HepG2 (cell line): ENCODE data around the gene CACNA1F. TPM values are rescaled to one million over a fixed set of nuclear protein-coding genes. Genes with fewer than 3 reads are reported as not detected.

Experiments used
- ATAC-seq: fragments of 200-7000 bp; cut with Tn5 transposase; 3 replicates; pipeline ENCODE4 v1.9.1; 2020; ENCODE audit warnings: mild to moderate bottlenecking, moderate library complexity
- BruUV-seq: library from RNA; stranded (reverse); fragments of 400-500 nt; replicated peaks from 2 replicates; lab custom pipeline; 2021; lab: Mats Ljungman, UMichigan
- CTCF ChIA-PET: fragments of 300-600 bp; formaldehyde crosslinking; extraction: SDS; loops from one replicate; lab custom pipeline; 2021; ENCODE audit warnings: low total read pairs, inconsistent platforms, low intra/inter-chr PET ratio; lab: Yijun Ruan, JAX
- POLR2A ChIA-PET: fragments of 350-600 bp; sonication (Branson Sonifier 250); formaldehyde crosslinking; loops from one replicate; lab custom pipeline; 2020; ENCODE audit warnings: antibody characterized with exemption, inconsistent platforms; lab: Yijun Ruan, JAX
- DNase-seq: peaks from one replicate; pipeline ENCODE4 v3.0.0-alpha.2; 2015; ENCODE audit warnings: low spot score
- FAIRE-seq: peaks from 3 replicates; lab custom pipeline; 2011; peaks lifted over from hg19 to GRCh38; lab: Jason Lieb, UNC
- H2AFZ ChIP-seq: one replicate; pipeline ENCODE4 v1.6.1; 2011; ENCODE audit warnings: low read length, inconsistent platforms
- H3K27ac ChIP-seq: fragments of 300-600 bp; 3 replicates; pipeline ENCODE4 v1.8.0; 2011; ENCODE audit warnings: mixed run types, mild to moderate bottlenecking, mixed read lengths, low read length, inconsistent platforms; ENCODE audit not compliant: insufficient read depth; ENCODE audit errors: extremely low read length
- H3K27me3 ChIP-seq, 2 experiments: fragments of 200-600 bp in 1 of 2; 2 replicates in 1 of 2; 3 replicates in 1 of 2; pipeline versions ENCODE4 v1.6.0 to v1.8.0; 2011; ENCODE audit warnings: low read length in 2 of 2, mild to moderate bottlenecking in 2 of 2, moderate library complexity in 2 of 2, inconsistent platforms in 1 of 2; ENCODE audit not compliant: insufficient read depth in 2 of 2, control insufficient read depth in 1 of 2
- H3K36me3 ChIP-seq, 2 experiments: fragments of 200-600 bp in 1 of 2; replicated peaks in 1 of 2; 2 replicates in 1 of 2; 3 replicates in 1 of 2; pipeline versions ENCODE4 v1.5.1 to v1.8.0; 2011; ENCODE audit warnings: low read length in 2 of 2, inconsistent platforms in 1 of 2; ENCODE audit not compliant: insufficient read depth in 2 of 2, control insufficient read depth in 1 of 2
- H3K4me1 ChIP-seq: 2 replicates; pipeline ENCODE4 v1.5.1; 2012; ENCODE audit warnings: low read length, inconsistent platforms; ENCODE audit not compliant: insufficient read depth
- H3K4me2 ChIP-seq: 2 replicates; pipeline ENCODE4 v1.6.0; 2011; ENCODE audit warnings: low read depth, low read length, inconsistent platforms
- H3K4me3 ChIP-seq, 3 experiments: fragments of 200-600 bp in 1 of 3; sonication (generic), shearing (Covaris generic) in 1 of 3; replicated peaks in 1 of 3; 2 replicates each; pipeline ENCODE4 v1.5.1; 2011 to 2016; ENCODE audit warnings: low read length in 3 of 3, inconsistent platforms in 2 of 3, low read depth in 2 of 3, mild to moderate bottlenecking in 2 of 3, control low read depth in 1 of 3, mixed read lengths in 1 of 3; ENCODE audit not compliant: insufficient read depth in 1 of 3
- H3K79me2 ChIP-seq: one replicate; pipeline ENCODE4 v1.6.1; 2011; ENCODE audit warnings: low read length, inconsistent platforms; ENCODE audit not compliant: insufficient read depth
- H3K9ac ChIP-seq: 2 replicates; pipeline ENCODE4 v1.6.0; 2011; ENCODE audit warnings: mild to moderate bottlenecking, low read depth, low read length, inconsistent platforms; ENCODE audit not compliant: insufficient read depth
- H3K9me3 ChIP-seq: 2 replicates; pipeline ENCODE4 v1.5.1; 2012; ENCODE audit warnings: mild to moderate bottlenecking, low read length
- H4K20me1 ChIP-seq: 2 replicates; pipeline ENCODE4 v1.6.0; 2011; ENCODE audit warnings: inconsistent platforms, mild to moderate bottlenecking, low read length, moderate library complexity; ENCODE audit not compliant: insufficient read depth
- ARID4A ChIP-seq: sonication (generic); formaldehyde crosslinking; IDR thresholded peaks from 2 replicates; pipeline ENCODE4 v1.5.0; 2020; ENCODE audit warnings: mild to moderate bottlenecking, missing genetic modification reagents, borderline replicate concordance
- ELF3 ChIP-seq: IDR thresholded peaks from 2 replicates; pipeline ENCODE4 v1.6.1; 2016; ENCODE audit warnings: missing genetic modification reagents, missing compliant biosample characterization
- FOXO4 ChIP-seq: sonication (generic); formaldehyde crosslinking; conservative IDR thresholded peaks from 2 replicates; pipeline ENCODE4 v1.8.1; 2023; ENCODE audit warnings: missing genetic modification reagents
- GLI4 ChIP-seq: sonication (generic); formaldehyde crosslinking; IDR thresholded peaks from 2 replicates; pipeline ENCODE4 v1.5.1; 2020; ENCODE audit warnings: missing genetic modification reagents, mild to moderate bottlenecking, moderate library complexity, borderline replicate concordance
- HINFP ChIP-seq: sonication (generic); formaldehyde crosslinking; IDR thresholded peaks from 2 replicates; pipeline ENCODE4 v1.4.0; 2020; ENCODE audit warnings: low read depth, mild to moderate bottlenecking, missing genetic modification reagents
- MAFF ChIP-seq: IDR thresholded peaks from 2 replicates; pipeline ENCODE4 v1.6.1; 2011; ENCODE audit warnings: low read depth, low read length, improper control_type of control experiment
- NFRKB ChIP-seq: fragments of 450-650 bp; IDR thresholded peaks from 2 replicates; pipeline ENCODE4 v1.6.1; 2017
- PRMT3 ChIP-seq: sonication (generic); formaldehyde crosslinking; IDR thresholded peaks from 2 replicates; pipeline ENCODE4 v1.8.1; 2022; ENCODE audit warnings: low read depth, mild to moderate bottlenecking, moderate library complexity, missing genetic modification reagents, borderline replicate concordance
- SOX5 ChIP-seq: IDR thresholded peaks from 2 replicates; pipeline ENCODE4 v1.6.1; 2016; ENCODE audit warnings: borderline replicate concordance
- THYN1 ChIP-seq: sonication (generic); formaldehyde crosslinking; IDR thresholded peaks from 2 replicates; pipeline ENCODE4 v1.8.1; 2023; ENCODE audit warnings: low read depth, mild to moderate bottlenecking, moderate library complexity, missing genetic modification reagents, borderline replicate concordance
- ZNF431 ChIP-seq: sonication (generic); formaldehyde crosslinking; IDR thresholded peaks from 2 replicates; pipeline ENCODE4 v1.9.0; 2022; ENCODE audit warnings: missing genetic modification reagents, low read depth, mild to moderate bottlenecking, borderline replicate concordance
- ZNF468 ChIP-seq: sonication (generic); formaldehyde crosslinking; IDR thresholded peaks from 2 replicates; pipeline ENCODE4 v1.8.0; 2022; ENCODE audit warnings: mild to moderate bottlenecking, moderate library complexity, missing genetic modification reagents
- ZNF570 ChIP-seq: sonication (generic); formaldehyde crosslinking; IDR thresholded peaks from 2 replicates; pipeline ENCODE4 v1.4.0; 2020; ENCODE audit warnings: mild to moderate bottlenecking, missing genetic modification reagents, borderline replicate concordance
- ZNF761 ChIP-seq: sonication (generic); formaldehyde crosslinking; conservative IDR thresholded peaks from 2 replicates; pipeline ENCODE4 v1.4.0; 2020; ENCODE audit warnings: mild to moderate bottlenecking, missing genetic modification reagents
- ZNF768 ChIP-seq: sonication (generic); formaldehyde crosslinking; IDR thresholded peaks from 2 replicates; pipeline ENCODE4 v1.4.0; 2020; ENCODE audit warnings: missing genetic modification reagents
- ZSCAN9 ChIP-seq: IDR thresholded peaks from 2 replicates; pipeline ENCODE4 v1.6.1; 2016; ENCODE audit warnings: borderline replicate concordance
- WGBS: methylation state at CpG from one replicate; pipeline ENCODE4 v1.1.6; 2017; ENCODE audit warnings: low lambda C conversion rate; 5-methylcytosine and 5-hydroxymethylcytosine counted together
- in situ Hi-C: cut with HindIII; loops from 2 replicates; pipeline ENCODE4 v1.10.0; 2017; ENCODE audit warnings: low pct_unique_long_range_greater_than_20kb; ENCODE audit not compliant: extremely low pct_ligation_motif_present
- intact Hi-C: fragments of 100-400 bp; cut with micrococcal nuclease; formaldehyde crosslinking; loops from one replicate; pipeline ENCODE4 v1.10.0; 2022; ENCODE audit not compliant: unreplicated experiment
- polyA plus RNA-seq, 8 experiments: library from polyadenylated mRNA; depleted of rRNA in 3 of 8; stranded (reverse) in 7 of 8; unstranded in 1 of 8; fragments of >200 nt; fragmentation: Illumina TruSeq in 4 of 8; extraction: Trizol in 4 of 8; gene quantifications; 2 replicates each; pipeline versions ENCODE4 v1.2.1 to v1.2.3, GENCODE V29; 2011 to 2016; ENCODE audit warnings: low read depth in 4 of 8, missing spikeins in 1 of 8, mixed read lengths in 1 of 8; ENCODE audit not compliant: insufficient read depth in 1 of 8
- total RNA-seq, 5 experiments: library from RNA; depleted of rRNA; stranded (reverse); fragments of >200 nt; fragmentation: Illumina TruSeq; extraction: Trizol; gene quantifications; 2 replicates each; pipeline ENCODE4 v1.2.3, GENCODE V29; 2016; ENCODE audit warnings: low read depth in 1 of 5

CACNA1F gene
- total and polyA plus RNA-seq, 2 of the 13 experiments (the other 11 are each of a cell fraction or from before 2014, with no cell fraction given) = 0.03 TPM; not detected in 1

GRCh38 chrX:49212209-49212608 is 20.9 kb downstream of the CACNA1F start (continued):
- TF ChIP-seq ARID4A (CRISPR knock-in tag) (no peak), THYN1 (CRISPR knock-in tag) (no peak)

GRCh38 chrX:49211074-49211473 is 22.1 kb downstream of the CACNA1F start:
- H3K27me3 ChIP-seq = no peaks in the 10 kb centered on the region
- no peak overlapping the region for H3K4me3 ChIP-seq
- intact Hi-C loops = no loop called here
- in situ Hi-C loops = no loop called here
- H2AFZ ChIP-seq = no peak overlapping the region
- CTCF ChIA-PET = no interaction called here
- H3K27ac ChIP-seq = no peak overlapping the region
- H3K9me3 ChIP-seq = no peaks in the 10 kb centered on the region
- FAIRE-seq (no peak), ATAC-seq (no peak), DNase-seq (no peak)
- H3K9ac ChIP-seq = no peak overlapping the region
- no peak overlapping the region for H3K4me2 ChIP-seq
- POLR2A ChIA-PET = no interaction called here
- WGBS = no CpG with 5 or more reads among the region's 9 CpGs
- no peaks in the 10 kb centered on the region for H3K36me3 ChIP-seq
- no peaks in the 10 kb centered on the region for H3K4me1 ChIP-seq
- no TSS peak for BruUV-seq
- H4K20me1 ChIP-seq = no peaks in the 10 kb centered on the region
- no peaks in the 10 kb centered on the region for H3K79me2 ChIP-seq
- TF ChIP-seq MAFF (no peak), GLI4 (CRISPR knock-in tag) (no peak), SOX5 (CRISPR knock-in tag) (no peak), NFRKB (no peak), HINFP (CRISPR knock-in tag) (no peak), ZNF768 (CRISPR knock-in tag) (no peak), ZNF468 (CRISPR knock-in tag) (no peak), FOXO4 (CRISPR knock-in tag) (no peak), PRMT3 (CRISPR knock-in tag) (no peak), ZSCAN9 (CRISPR knock-in tag) (no peak), ELF3 (CRISPR knock-in tag) (no peak), ZNF570 (no peak), ZNF761 (CRISPR knock-in tag) (no peak), ZNF431 (CRISPR knock-in tag) (no peak)
